ENCODE results near the gene DNAH17. TPM values are rescaled to one million over a fixed set of nuclear protein-coding genes. Genes with fewer than 3 reads are reported as not detected.

The DNAH17 gene, protein sequence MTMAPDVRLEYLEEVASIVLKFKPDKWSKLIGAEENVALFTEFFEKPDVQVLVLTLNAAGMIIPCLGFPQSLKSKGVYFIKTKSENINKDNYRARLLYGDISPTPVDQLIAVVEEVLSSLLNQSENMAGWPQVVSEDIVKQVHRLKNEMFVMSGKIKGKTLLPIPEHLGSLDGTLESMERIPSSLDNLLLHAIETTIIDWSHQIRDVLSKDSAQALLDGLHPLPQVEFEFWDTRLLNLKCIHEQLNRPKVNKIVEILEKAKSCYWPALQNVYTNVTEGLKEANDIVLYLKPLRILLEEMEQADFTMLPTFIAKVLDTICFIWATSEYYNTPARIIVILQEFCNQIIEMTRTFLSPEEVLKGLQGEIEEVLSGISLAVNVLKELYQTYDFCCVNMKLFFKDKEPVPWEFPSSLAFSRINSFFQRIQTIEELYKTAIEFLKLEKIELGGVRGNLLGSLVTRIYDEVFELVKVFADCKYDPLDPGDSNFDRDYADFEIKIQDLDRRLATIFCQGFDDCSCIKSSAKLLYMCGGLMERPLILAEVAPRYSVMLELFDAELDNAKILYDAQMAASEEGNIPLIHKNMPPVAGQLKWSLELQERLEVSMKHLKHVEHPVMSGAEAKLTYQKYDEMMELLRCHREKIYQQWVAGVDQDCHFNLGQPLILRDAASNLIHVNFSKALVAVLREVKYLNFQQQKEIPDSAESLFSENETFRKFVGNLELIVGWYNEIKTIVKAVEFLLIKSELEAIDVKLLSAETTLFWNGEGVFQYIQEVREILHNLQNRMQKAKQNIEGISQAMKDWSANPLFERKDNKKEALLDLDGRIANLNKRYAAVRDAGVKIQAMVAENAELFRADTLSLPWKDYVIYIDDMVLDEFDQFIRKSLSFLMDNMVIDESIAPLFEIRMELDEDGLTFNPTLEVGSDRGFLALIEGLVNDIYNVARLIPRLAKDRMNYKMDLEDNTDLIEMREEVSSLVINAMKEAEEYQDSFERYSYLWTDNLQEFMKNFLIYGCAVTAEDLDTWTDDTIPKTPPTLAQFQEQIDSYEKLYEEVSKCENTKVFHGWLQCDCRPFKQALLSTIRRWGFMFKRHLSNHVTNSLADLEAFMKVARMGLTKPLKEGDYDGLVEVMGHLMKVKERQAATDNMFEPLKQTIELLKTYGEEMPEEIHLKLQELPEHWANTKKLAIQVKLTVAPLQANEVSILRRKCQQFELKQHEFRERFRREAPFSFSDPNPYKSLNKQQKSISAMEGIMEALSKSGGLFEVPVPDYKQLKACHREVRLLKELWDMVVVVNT (N-terminal part only)
- under 1 TPM; 0.02 to 0.11 TPM for polyA plus RNA-seq

- WGBS, 2 donors = 86 to 90% methylated on average over 9 of the region's 9 CpGs
These were observed at the start of gene DNAH17 for GRCh38 chr17:78577296-78577695. Gene DNAH17, minus strand, starts transcription at chr17:78577396. Its CDS starts 2,339 bp downstream, at chr17:78575057.

GRCh38 chr17:78624324-78625151 is 47.3 kb upstream of the DNAH17 start:
- H3K4me3 ChIP-seq (ENCODE audit: low read depth in 1 of 2, low read length in 2 of 2) = no peak overlapping the region
- no peak overlapping the region for H3K27ac ChIP-seq (ENCODE audit: low read depth in 2 of 2, low read length in 1 of 2)
- H3K9me3 ChIP-seq (ENCODE audit: control insufficient read depth in 2 of 2, insufficient read depth in 1 of 2, low read depth in 1 of 2, low read length in 1 of 2) = no peaks in the 10 kb centered on the region
- H3K27me3 ChIP-seq (ENCODE audit: control insufficient read depth in 1 of 2, insufficient read depth in 2 of 2, low read length in 2 of 2) = no peaks in the 10 kb centered on the region
- no peaks in the 10 kb centered on the region for H3K36me3 ChIP-seq (ENCODE audit: control insufficient read depth in 2 of 2, insufficient read depth in 2 of 2, low read length in 1 of 2)
- H3K4me1 ChIP-seq (ENCODE audit: control insufficient read depth in 2 of 2, insufficient read depth in 2 of 2, low read length in 1 of 2) = no peaks in the 10 kb centered on the region
- WGBS, 2 donors = 70 to 74% methylated on average over 14 of the region's 14 CpGs

More at GRCh38 chr17:78577296-78577695, at the start of gene DNAH17:
- Histone ChIP-seq H3K4me3 (ENCODE audit: low read depth in 1 of 2, low read length in 2 of 2) (no peak within 1 kb of the TSS), H3K27ac (ENCODE audit: low read depth in 2 of 2, low read length in 1 of 2) (no peak within 1 kb of the TSS), H3K4me1 (ENCODE audit: control insufficient read depth in 2 of 2, insufficient read depth in 2 of 2, low read length in 1 of 2) (no peaks in the 10 kb centered on the region), H3K36me3 (ENCODE audit: control insufficient read depth in 2 of 2, insufficient read depth in 2 of 2, low read length in 1 of 2) (no peaks in the 10 kb centered on the region), H3K27me3 (ENCODE audit: control insufficient read depth in 1 of 2, insufficient read depth in 2 of 2, low read length in 2 of 2) (no peaks in the 10 kb centered on the region), H3K9me3 (ENCODE audit: control insufficient read depth in 2 of 2, insufficient read depth in 1 of 2, low read depth in 1 of 2, low read length in 1 of 2) (no peaks in the 10 kb centered on the region)

DNA sequence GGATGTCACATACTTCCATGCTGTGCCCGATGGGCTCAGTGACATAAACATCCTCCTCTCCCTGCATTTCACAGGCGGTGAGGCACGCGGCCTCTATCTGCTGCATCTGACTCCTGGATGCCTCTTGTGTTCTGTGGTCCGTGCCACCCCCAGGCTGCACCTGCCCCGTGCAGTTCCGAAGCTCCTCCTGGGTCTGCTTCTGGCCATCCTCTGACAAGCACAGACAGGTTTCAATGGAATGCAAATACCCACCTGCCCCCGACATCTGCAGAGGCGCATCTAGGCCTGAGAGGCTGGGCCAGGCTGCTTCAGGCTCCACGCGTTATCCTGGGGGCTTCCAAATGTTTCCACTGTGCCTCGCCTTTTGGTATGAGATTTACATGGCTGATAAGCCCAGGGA is 46.3 kb upstream of the DNAH17 start:
- Histone ChIP-seq H3K27ac (ENCODE audit: low read depth in 2 of 2, low read length in 1 of 2) (no peak overlapping the region), H3K36me3 (ENCODE audit: control insufficient read depth in 2 of 2, insufficient read depth in 2 of 2, low read length in 1 of 2) (no peaks in the 10 kb centered on the region), H3K9me3 (ENCODE audit: control insufficient read depth in 2 of 2, insufficient read depth in 1 of 2, low read depth in 1 of 2, low read length in 1 of 2) (no peaks in the 10 kb centered on the region), H3K27me3 (ENCODE audit: control insufficient read depth in 1 of 2, insufficient read depth in 2 of 2, low read length in 2 of 2) (no peaks in the 10 kb centered on the region), H3K4me1 (ENCODE audit: control insufficient read depth in 2 of 2, insufficient read depth in 2 of 2, low read length in 1 of 2) (no peaks in the 10 kb centered on the region), H3K4me3 (ENCODE audit: low read depth in 1 of 2, low read length in 2 of 2) (no peak overlapping the region)
- WGBS, 2 donors = 80 to 82% methylated on average over 12 of the region's 12 CpGs

- Histone ChIP-seq H3K4me1 (ENCODE audit: control insufficient read depth in 2 of 2, insufficient read depth in 2 of 2, low read length in 1 of 2) (no peaks in the 10 kb centered on the region), H3K27me3 (ENCODE audit: control insufficient read depth in 1 of 2, insufficient read depth in 2 of 2, low read length in 2 of 2) (no peaks in the 10 kb centered on the region), H3K9me3 (ENCODE audit: control insufficient read depth in 2 of 2, insufficient read depth in 1 of 2, low read depth in 1 of 2, low read length in 1 of 2) (no peaks in the 10 kb centered on the region), H3K4me3 (ENCODE audit: low read depth in 1 of 2, low read length in 2 of 2) (no peak overlapping the region), H3K36me3 (ENCODE audit: control insufficient read depth in 2 of 2, insufficient read depth in 2 of 2, low read length in 1 of 2) (no peaks in the 10 kb centered on the region), H3K27ac (ENCODE audit: low read depth in 2 of 2, low read length in 1 of 2) (no peak overlapping the region)
- WGBS, 2 donors = 85 to 87% methylated on average over 26 of the region's 26 CpGs
These were observed 45.5 kb upstream of the DNAH17 start for GRCh38 chr17:78622491-78623265.

- no peaks in the 10 kb centered on the region for H3K36me3 ChIP-seq (ENCODE audit: control insufficient read depth in 2 of 2, insufficient read depth in 2 of 2, low read length in 1 of 2)
- no peaks in the 10 kb centered on the region for H3K9me3 ChIP-seq (ENCODE audit: control insufficient read depth in 2 of 2, insufficient read depth in 1 of 2, low read depth in 1 of 2, low read length in 1 of 2)
- H3K4me1 ChIP-seq (ENCODE audit: control insufficient read depth in 2 of 2, insufficient read depth in 2 of 2, low read length in 1 of 2) = no peaks in the 10 kb centered on the region
- no peaks in the 10 kb centered on the region for H3K27me3 ChIP-seq (ENCODE audit: control insufficient read depth in 1 of 2, insufficient read depth in 2 of 2, low read length in 2 of 2)
- H3K27ac ChIP-seq (ENCODE audit: low read depth in 2 of 2, low read length in 1 of 2) = no peak overlapping the region
- WGBS, 2 donors = 74 to 79% methylated on average over 26 of the region's 26 CpGs
- H3K4me3 ChIP-seq (ENCODE audit: low read depth in 1 of 2, low read length in 2 of 2) = no peak overlapping the region
These were observed 44.7 kb upstream of the DNAH17 start for GRCh38 chr17:78621720-78622490.

GRCh38 chr17:78620099-78620498 is 42.9 kb upstream of the DNAH17 start:
- no peaks in the 10 kb centered on the region for H3K4me1 ChIP-seq (ENCODE audit: control insufficient read depth in 2 of 2, insufficient read depth in 2 of 2, low read length in 1 of 2)
- H3K4me3 ChIP-seq (ENCODE audit: low read depth in 1 of 2, low read length in 2 of 2) = no peak overlapping the region
- no peak overlapping the region for H3K27ac ChIP-seq (ENCODE audit: low read depth in 2 of 2, low read length in 1 of 2)
- no peaks in the 10 kb centered on the region for H3K36me3 ChIP-seq (ENCODE audit: control insufficient read depth in 2 of 2, insufficient read depth in 2 of 2, low read length in 1 of 2)
- H3K9me3 ChIP-seq (ENCODE audit: control insufficient read depth in 2 of 2, insufficient read depth in 1 of 2, low read depth in 1 of 2, low read length in 1 of 2) = no peaks in the 10 kb centered on the region
- WGBS, 2 donors = 77 to 80% methylated on average over 5 of the region's 5 CpGs
- no peaks in the 10 kb centered on the region for H3K27me3 ChIP-seq (ENCODE audit: control insufficient read depth in 1 of 2, insufficient read depth in 2 of 2, low read length in 2 of 2)

- 92 to 95% methylated on average over 5 of the region's 5 CpGs for WGBS, 2 donors
- no peaks in the 10 kb centered on the region for H3K9me3 ChIP-seq (ENCODE audit: control insufficient read depth in 2 of 2, insufficient read depth in 1 of 2, low read depth in 1 of 2, low read length in 1 of 2)
- H3K36me3 ChIP-seq (ENCODE audit: control insufficient read depth in 2 of 2, insufficient read depth in 2 of 2, low read length in 1 of 2) = no peaks in the 10 kb centered on the region
- H3K27me3 ChIP-seq (ENCODE audit: control insufficient read depth in 1 of 2, insufficient read depth in 2 of 2, low read length in 2 of 2) = no peaks in the 10 kb centered on the region
- no peak overlapping the region for H3K27ac ChIP-seq (ENCODE audit: low read depth in 2 of 2, low read length in 1 of 2)
- H3K4me1 ChIP-seq (ENCODE audit: control insufficient read depth in 2 of 2, insufficient read depth in 2 of 2, low read length in 1 of 2) = no peaks in the 10 kb centered on the region
- no peak overlapping the region for H3K4me3 ChIP-seq (ENCODE audit: low read depth in 1 of 2, low read length in 2 of 2)
These were observed 42.1 kb upstream of the DNAH17 start for GRCh38 chr17:78619334-78619733.

Measured in esophagus (tissue), 2 donors.